M059J (cell line): ENCODE results near the gene UGT2A2. TPM values are rescaled to one million over a fixed set of nuclear protein-coding genes. Genes with fewer than 3 reads are reported as not detected.

Experiments used
- DNase-seq: peaks from one replicate; pipeline ENCODE4 v3.0.0-alpha.2; 2012; ENCODE audit warnings: low read depth
- total RNA-seq: library from RNA; depleted of rRNA; stranded (reverse); fragments of >200 nt; shearing (Covaris generic); gene quantifications from 2 replicates; pipeline ENCODE4 v1.2.3, GENCODE V29; 2014; rRNA removed

UGT2A2 gene
- total RNA-seq, 1 experiment from 2014 or later = not detected

- DNase-seq = no peak
These were observed 63.1 kb downstream of the UGT2A2 start for GRCh38 chr4:69576251-69576877.

- DNase-seq = no peak
These were observed 70.7 kb downstream of the UGT2A2 start for GRCh38 chr4:69568787-69569186.

- DNase-seq = no peak
These were observed 76.0 kb downstream of the UGT2A2 start for GRCh38 chr4:69563424-69563823.

GRCh38 chr4:69549651-69550050, 89.8 kb downstream of the UGT2A2 start:
- DNase-seq = no peak

- DNase-seq = peak; percentile 46
These were observed 93.2 kb downstream of the UGT2A2 start for GRCh38 chr4:69546134-69546765.

Other genes with a start within 250 kb of the UGT2A2 start
- not detected in 2 replicates for gene UGT2B4, start 143.7 kb downstream of the UGT2A2 start, total RNA-seq
- gene UGT2A1, start 13.6 kb upstream of the UGT2A2 start, total RNA-seq = not detected in 2 replicates
- not detected in 2 replicates for gene SULT1B1, start 121.0 kb upstream of the UGT2A2 start, total RNA-seq
- not detected in 2 replicates for gene SULT1E1, start 220.5 kb upstream of the UGT2A2 start, total RNA-seq